CD4-positive, alpha-beta memory T cell (primary cell): ENCODE data around the gene MTHFR. TPM values are rescaled to one million over a fixed set of nuclear protein-coding genes. Genes with fewer than 3 reads are reported as not detected.

Experiments
- CTCF ChIA-PET: fragments of 350-600 bp; sonication (Branson Sonifier 250); formaldehyde crosslinking; loops from one replicate; lab custom pipeline; 2021; ENCODE audit warnings: inconsistent platforms; ENCODE audit not compliant: partially characterized antibody; lab: Charles Lee
- POLR2A ChIA-PET: fragments of 350-600 bp; sonication (Branson Sonifier 250); formaldehyde crosslinking; loops from one replicate; lab custom pipeline; 2021; ENCODE audit not compliant: partially characterized antibody; lab: Charles Lee
- DNase-seq, 5 donors: peaks; one replicate each; pipeline versions ENCODE4 v3.0.0 to v3.0.0-alpha.2; 2020 to 2022; ENCODE audit warnings: mixed read lengths in 1 of 5
- H3K27ac ChIP-seq: one replicate; pipeline ENCODE4 v1.7.0; 2013; ENCODE audit warnings: low read depth, low read length
- H3K27me3 ChIP-seq: 2 replicates; pipeline ENCODE4 v1.7.0; 2013; ENCODE audit warnings: mild to moderate bottlenecking, low read length, moderate library complexity; ENCODE audit not compliant: insufficient read depth
- H3K36me3 ChIP-seq: 2 replicates; pipeline ENCODE4 v1.7.0; 2013; ENCODE audit warnings: mild to moderate bottlenecking, low read length, moderate library complexity; ENCODE audit not compliant: insufficient read depth
- H3K4me1 ChIP-seq: 2 replicates; pipeline ENCODE4 v1.7.0; 2013; ENCODE audit warnings: mild to moderate bottlenecking, low read length, moderate library complexity; ENCODE audit not compliant: insufficient read depth
- H3K4me3 ChIP-seq, 2 donors: one replicate each; pipeline ENCODE4 v1.7.0; 2013; ENCODE audit warnings: low read length in 2 of 2, mild to moderate bottlenecking in 1 of 2
- H3K9me3 ChIP-seq, 2 donors: one replicate each; pipeline ENCODE4 v1.7.0; 2013; ENCODE audit warnings: low read length in 2 of 2, control low read depth in 1 of 2; ENCODE audit not compliant: control insufficient read depth in 1 of 2
- H3K27ac Mint-ChIP-seq, 7 donors: one replicate each; pipeline ENCODE4 v1.8.0; 2020 to 2021; ENCODE audit warnings: mixed read lengths in 7 of 7, mild to moderate bottlenecking in 6 of 7, inconsistent platforms in 3 of 7, moderate library complexity in 3 of 7
- H3K27me3 Mint-ChIP-seq, 2 donors: one replicate each; pipeline ENCODE4 v1.8.0; 2020 to 2021; ENCODE audit warnings: mixed read lengths in 2 of 2
- H3K36me3 Mint-ChIP-seq, 2 donors: one replicate each; pipeline ENCODE4 v1.8.0; 2020 to 2021; ENCODE audit warnings: mixed read lengths in 2 of 2, inconsistent platforms in 1 of 2, mild to moderate bottlenecking in 1 of 2
- H3K4me1 Mint-ChIP-seq, 4 donors: one replicate each; pipeline ENCODE4 v1.8.0; 2020 to 2021; ENCODE audit warnings: mixed read lengths in 4 of 4, mild to moderate bottlenecking in 1 of 4
- H3K4me3 Mint-ChIP-seq, 8 donors: one replicate each; pipeline ENCODE4 v1.8.0; 2020 to 2021; ENCODE audit warnings: mixed read lengths in 8 of 8, mild to moderate bottlenecking in 7 of 8, moderate library complexity in 6 of 8, inconsistent platforms in 3 of 8
- H3K9me3 Mint-ChIP-seq, 8 donors: one replicate each; pipeline ENCODE4 v1.8.0; 2020 to 2021; ENCODE audit warnings: mixed read lengths in 8 of 8, mild to moderate bottlenecking in 5 of 8, inconsistent platforms in 3 of 8, moderate library complexity in 1 of 8
- intact Hi-C: fragments of 100-400 bp; cut with micrococcal nuclease; formaldehyde crosslinking; loops from one replicate; pipeline ENCODE4 v1.15.1; 2023
- polyA plus RNA-seq, 2 donors: library from polyadenylated mRNA; unstranded; fragments of 300-500 nt; fragmentation: Illumina TruSeq; gene quantifications; one replicate each; pipeline ENCODE4 v1.2.3, GENCODE V29; 2021
- total RNA-seq, 2 experiments: library from RNA; stranded (reverse); gene quantifications; one replicate each; pipeline ENCODE4 v1.2.3, GENCODE V29; 2021

Gene MTHFR
- total and polyA plus RNA-seq, 4 experiments from 2014 or later: 2.3 to 54.2 (median 29.8) TPM

- Mint-ChIP-seq H3K27ac (no peak overlapping the region), H3K9me3 (no peaks in the 10 kb centered on the region), H3K4me3 (no peak overlapping the region), H3K4me1 (peaks cover 0 to 8% (median 3%) of the 10 kb centered on the region in 4 donors), H3K36me3 (no peaks in the 10 kb centered on the region), H3K27me3 (peaks cover 7 to 11% of the 10 kb centered on the region in 2 donors)
- no peaks in the 10 kb centered on the region for H3K9me3 ChIP-seq
- H3K36me3 ChIP-seq: no peaks in the 10 kb centered on the region
- H3K27me3 ChIP-seq: peaks cover 5% of the 10 kb centered on the region
- H3K27ac ChIP-seq: no peak overlapping the region
- intact Hi-C loops: no loop called here
- POLR2A ChIA-PET: no interaction called here
- CTCF ChIA-PET: no interaction called here
- H3K4me3 ChIP-seq: no peak overlapping the region
- peaks cover 10% of the 10 kb centered on the region for H3K4me1 ChIP-seq
- DNase-seq: no peak
These were observed 39.9 kb downstream of the MTHFR start for GRCh38 chr1:11765661-11766428.

- Histone ChIP-seq H3K27me3 (peaks cover 5% of the 10 kb centered on the region), H3K9me3 (no peaks in the 10 kb centered on the region), H3K4me1 (peaks cover 10% of the 10 kb centered on the region), H3K4me3 (no peak overlapping the region), H3K36me3 (no peaks in the 10 kb centered on the region), H3K27ac (no peak overlapping the region)
- H3K36me3 Mint-ChIP-seq: no peaks in the 10 kb centered on the region
- DNase-seq: no peak
- intact Hi-C loops: no loop called here
- no peak overlapping the region for H3K4me3 Mint-ChIP-seq
- H3K27me3 Mint-ChIP-seq: peaks cover 7 to 15% of the 10 kb centered on the region in 2 donors
- CTCF ChIA-PET: no interaction called here
- H3K4me1 Mint-ChIP-seq: peaks cover 0 to 8% (median 3%) of the 10 kb centered on the region in 4 donors
- no peak overlapping the region for H3K27ac Mint-ChIP-seq
- POLR2A ChIA-PET: no interaction called here
- no peaks in the 10 kb centered on the region for H3K9me3 Mint-ChIP-seq
These were observed 41.2 kb downstream of the MTHFR start for GRCh38 chr1:11764519-11764918.

- no peaks in the 10 kb centered on the region for H3K9me3 ChIP-seq
- H3K36me3 ChIP-seq: no peaks in the 10 kb centered on the region
- DNase-seq: no peak
- Mint-ChIP-seq H3K27me3 (peaks cover 7 to 15% of the 10 kb centered on the region in 2 donors), H3K9me3 (no peaks in the 10 kb centered on the region), H3K4me1 (peaks cover 0 to 8% (median 3%) of the 10 kb centered on the region in 4 donors), H3K4me3 (no peak overlapping the region), H3K36me3 (no peaks in the 10 kb centered on the region), H3K27ac (no peak overlapping the region)
- CTCF ChIA-PET: no interaction called here
- intact Hi-C loops: no loop called here
- H3K4me3 ChIP-seq: no peak overlapping the region
- H3K4me1 ChIP-seq: peaks cover 10% of the 10 kb centered on the region
- H3K27me3 ChIP-seq: peaks cover 5% of the 10 kb centered on the region
- H3K27ac ChIP-seq: no peak overlapping the region
- POLR2A ChIA-PET: no interaction called here
These were observed 41.6 kb downstream of the MTHFR start for GRCh38 chr1:11764115-11764514.

- Mint-ChIP-seq H3K27ac (peak within 1 kb of the TSS in 3 of 7 donors; percentile 22 to 78 (median 24)), H3K9me3 (no peaks in the 10 kb centered on the region), H3K27me3 (peaks cover 9 to 15% of the 10 kb centered on the region in 2 donors), H3K4me3 (peak within 1 kb of the TSS in 5 of 8 donors; percentile 9 to 72 (median 36)), H3K4me1 (peaks cover 0 to 8% (median 3%) of the 10 kb centered on the region in 4 donors), H3K36me3 (no peaks in the 10 kb centered on the region)
- Histone ChIP-seq H3K27me3 (peaks cover 5% of the 10 kb centered on the region), H3K4me1 (peaks cover 10% of the 10 kb centered on the region), H3K9me3 (no peaks in the 10 kb centered on the region), H3K27ac (no peak within 1 kb of the TSS), H3K36me3 (no peaks in the 10 kb centered on the region), H3K4me3 (no peak within 1 kb of the TSS)
- intact Hi-C loops: no loop called here
- CTCF ChIA-PET: no interaction called here
- POLR2A ChIA-PET: no interaction called here
- peak in 2 of 5 donors; percentile 8 to 9 for DNase-seq
These were observed 43.8 kb downstream of the MTHFR start, which contains the start of gene C1orf167 for GRCh38 chr1:11761988-11762406. Gene C1orf167 (plus strand): TSS chr1:11762193. CDS start chr1:11764401, 2,208 bp downstream.

GRCh38 chr1:11761285-11761684 lies 44.5 kb downstream of the MTHFR start:
- Histone ChIP-seq H3K4me1 (peaks cover 10% of the 10 kb centered on the region), H3K9me3 (no peaks in the 10 kb centered on the region), H3K27ac (no peak overlapping the region), H3K27me3 (peaks cover 5% of the 10 kb centered on the region), H3K36me3 (no peaks in the 10 kb centered on the region), H3K4me3 (no peak overlapping the region)
- Mint-ChIP-seq H3K9me3 (no peaks in the 10 kb centered on the region), H3K4me1 (peaks cover 0 to 8% (median 3%) of the 10 kb centered on the region in 4 donors), H3K4me3 (peak overlapping the region in 4 of 8 donors; percentile 35 to 72 (median 40)), H3K27me3 (peaks cover 9 to 15% of the 10 kb centered on the region in 2 donors), H3K36me3 (no peaks in the 10 kb centered on the region), H3K27ac (no peak overlapping the region)
- intact Hi-C loops: no loop called here
- POLR2A ChIA-PET: no interaction called here
- no peak for DNase-seq
- CTCF ChIA-PET: no interaction called here

GRCh38 chr1:11759791-11760190 lies 46.0 kb downstream of the MTHFR start:
- H3K4me1 ChIP-seq: peaks cover 10% of the 10 kb centered on the region
- Mint-ChIP-seq H3K27ac (no peak overlapping the region), H3K4me1 (peaks cover 0 to 8% (median 3%) of the 10 kb centered on the region in 4 donors), H3K27me3 (peaks cover 9 to 15% of the 10 kb centered on the region in 2 donors), H3K9me3 (no peaks in the 10 kb centered on the region), H3K4me3 (no peak overlapping the region), H3K36me3 (no peaks in the 10 kb centered on the region)
- H3K27me3 ChIP-seq: peaks cover 5% of the 10 kb centered on the region
- DNase-seq: no peak
- no peaks in the 10 kb centered on the region for H3K36me3 ChIP-seq
- H3K27ac ChIP-seq: no peak overlapping the region
- no peak overlapping the region for H3K4me3 ChIP-seq
- no peaks in the 10 kb centered on the region for H3K9me3 ChIP-seq
- intact Hi-C loops: no loop called here
- CTCF ChIA-PET: no interaction called here
- POLR2A ChIA-PET: no interaction called here

- H3K27me3 Mint-ChIP-seq: peaks cover 5 to 7% of the 10 kb centered on the region in 2 donors
These were observed 48.7 kb downstream of the MTHFR start for GRCh38 chr1:11757047-11757446.

More at GRCh38 chr1:11757047-11757446, 48.7 kb downstream of the MTHFR start:
- Histone ChIP-seq H3K27ac (no peak overlapping the region), H3K9me3 (no peaks in the 10 kb centered on the region), H3K4me1 (peaks cover 5% of the 10 kb centered on the region), H3K27me3 (peaks cover under 1% of the 10 kb centered on the region), H3K36me3 (no peaks in the 10 kb centered on the region), H3K4me3 (no peak overlapping the region)
- Mint-ChIP-seq H3K9me3 (no peaks in the 10 kb centered on the region), H3K36me3 (no peaks in the 10 kb centered on the region), H3K4me3 (no peak overlapping the region), H3K4me1 (peaks cover 1 to 11% (median 5%) of the 10 kb centered on the region in 4 donors), H3K27ac (no peak overlapping the region)
- CTCF ChIA-PET: interaction anchor here (0.6 to 1.4 kb wide), 2 partner anchors 20 to 91 kb away, joined by 3 read pairs; no protein-coding TSS in a partner anchor
- DNase-seq: no peak
- POLR2A ChIA-PET: no interaction called here
- intact Hi-C loops: no loop called here
